Caco-2 (cell line): ENCODE data around the gene SVIP. TPM values are rescaled to one million over a fixed set of nuclear protein-coding genes. Genes with fewer than 3 reads are reported as not detected.

Experiments used
- BruUV-seq: library from RNA; stranded (reverse); fragments of 400-500 nt; replicated peaks from 2 replicates; lab custom pipeline; 2021; lab: Mats Ljungman, UMichigan
- CTCF ChIA-PET: fragments of 300-600 bp; sonication (Branson Sonifier 250); formaldehyde crosslinking; loops from one replicate; lab custom pipeline; 2022; ENCODE audit warnings: antibody characterized with exemption; lab: Charles Lee
- POLR2A ChIA-PET: fragments of 300-600 bp; sonication (Branson Sonifier 250); formaldehyde crosslinking; loops from one replicate; lab custom pipeline; 2022; ENCODE audit warnings: antibody characterized with exemption; lab: Charles Lee
- DNase-seq, 2 experiments: peaks; one replicate each; pipeline versions ENCODE4 v3.0.0 to v3.0.0-alpha.2; 2020 to 2022
- H3K27me3 ChIP-seq: replicated peaks from 2 replicates; pipeline ENCODE4 v1.6.0; 2011; ENCODE audit warnings: low read length; ENCODE audit not compliant: control insufficient read depth, insufficient read depth
- H3K36me3 ChIP-seq: 2 replicates; pipeline ENCODE4 v1.5.1; 2011; ENCODE audit warnings: low read length; ENCODE audit not compliant: control insufficient read depth, insufficient read depth
- H3K4me1 ChIP-seq: fragments of 250-450 bp; sonication (Bioruptor Pico); 2 replicates; pipeline ENCODE4 v1.5.1; 2020; ENCODE audit warnings: mild to moderate bottlenecking
- H3K4me3 ChIP-seq: 2 replicates; pipeline ENCODE4 v1.5.1; 2011; ENCODE audit warnings: low read depth, mild to moderate bottlenecking, control low read depth, low read length
- H3K9me3 ChIP-seq: fragments of 250-450 bp; sonication (Bioruptor Pico); 2 replicates; pipeline ENCODE4 v1.5.1; 2020; ENCODE audit warnings: mild to moderate bottlenecking, moderate library complexity
- H3K27ac Mint-ChIP-seq: one replicate; pipeline ENCODE4 v1.8.0; 2022; ENCODE audit warnings: mixed read lengths; ENCODE audit not compliant: unreplicated experiment
- H3K27me3 Mint-ChIP-seq: one replicate; pipeline ENCODE4 v1.8.0; 2022; ENCODE audit warnings: mixed read lengths; ENCODE audit not compliant: insufficient read depth, unreplicated experiment
- H3K36me3 Mint-ChIP-seq: one replicate; pipeline ENCODE4 v1.8.0; 2022; ENCODE audit warnings: mild to moderate bottlenecking, mixed read lengths; ENCODE audit not compliant: insufficient read depth, unreplicated experiment
- H3K4me1 Mint-ChIP-seq: one replicate; pipeline ENCODE4 v1.8.0; 2022; ENCODE audit warnings: low read depth, mixed read lengths; ENCODE audit not compliant: unreplicated experiment
- H3K4me3 Mint-ChIP-seq: one replicate; pipeline ENCODE4 v1.8.0; 2022; ENCODE audit warnings: mild to moderate bottlenecking, moderate library complexity, mixed read lengths; ENCODE audit not compliant: unreplicated experiment
- H3K9me3 Mint-ChIP-seq: one replicate; pipeline ENCODE4 v1.8.0; 2022; ENCODE audit warnings: mixed read lengths; ENCODE audit not compliant: unreplicated experiment
- CTCF ChIP-seq, 2 experiments: fragments of 200-600 bp in 1 of 2; IDR thresholded peaks; 1 replicate in 1 of 2; 2 replicates in 1 of 2; pipeline versions ENCODE4 v1.5.1 to v1.8.0; 2011 to 2022; ENCODE audit warnings: antibody characterized with exemption in 1 of 2, control low read depth in 1 of 2, inconsistent platforms in 1 of 2, low read depth in 1 of 2, low read length in 1 of 2, mild to moderate bottlenecking in 1 of 2, moderate library complexity in 1 of 2; ENCODE audit not compliant: insufficient read depth in 1 of 2, severe bottlenecking in 1 of 2, unreplicated experiment in 1 of 2
- intact Hi-C: fragments of 100-400 bp; cut with micrococcal nuclease; formaldehyde crosslinking; loops from one replicate; pipeline ENCODE4 v1.10.0; 2022; ENCODE audit not compliant: unreplicated experiment
- total RNA-seq: library from RNA; stranded (reverse); gene quantifications from 2 replicates; pipeline ENCODE4 v1.2.3, GENCODE V29; 2022

The SVIP gene
- total RNA-seq, 1 experiment from 2014 or later: 19.6 TPM

- Histone ChIP-seq H3K4me1 (no peaks in the 10 kb centered on the region), H3K4me3 (no peak overlapping the region), H3K36me3 (no peaks in the 10 kb centered on the region), H3K9me3 (no peaks in the 10 kb centered on the region), H3K27me3 (no peaks in the 10 kb centered on the region)
- Mint-ChIP-seq H3K27me3 (peaks cover 9% of the 10 kb centered on the region), H3K27ac (no peak overlapping the region), H3K9me3 (no peaks in the 10 kb centered on the region), H3K4me1 (no peaks in the 10 kb centered on the region), H3K4me3 (no peak overlapping the region), H3K36me3 (no peaks in the 10 kb centered on the region)
- no peak for DNase-seq
- BruUV-seq: no TSS peak
- ChIA-PET POLR2A (no interaction called here), CTCF (no interaction called here)
- no peak for TF ChIP-seq CTCF (IDR thresholded peaks at IDR 0.05; ENCODE audit: insufficient read depth in 1 of 2, low read depth in 1 of 2, low read length in 1 of 2, severe bottlenecking in 1 of 2, unreplicated experiment in 1 of 2)
- intact Hi-C loops: no loop called here
Measured at GRCh38 chr11:22775248-22775647, 54.4 kb downstream of the SVIP start.

GRCh38 chr11:22774716-22775115, 54.9 kb downstream of the SVIP start:
- Histone ChIP-seq H3K9me3 (no peaks in the 10 kb centered on the region), H3K4me3 (no peak overlapping the region), H3K27me3 (no peaks in the 10 kb centered on the region), H3K4me1 (no peaks in the 10 kb centered on the region), H3K36me3 (no peaks in the 10 kb centered on the region)
- intact Hi-C loops: no loop called here
- H3K36me3 Mint-ChIP-seq: no peaks in the 10 kb centered on the region
- no TSS peak for BruUV-seq
- POLR2A ChIA-PET: no interaction called here
- no peak overlapping the region for H3K27ac Mint-ChIP-seq
- DNase-seq: no peak
- no peaks in the 10 kb centered on the region for H3K4me1 Mint-ChIP-seq
- CTCF ChIA-PET: no interaction called here
- no peak for TF ChIP-seq CTCF (IDR thresholded peaks at IDR 0.05; ENCODE audit: insufficient read depth in 1 of 2, low read depth in 1 of 2, low read length in 1 of 2, severe bottlenecking in 1 of 2, unreplicated experiment in 1 of 2)
- peaks cover 9% of the 10 kb centered on the region for H3K27me3 Mint-ChIP-seq
- H3K4me3 Mint-ChIP-seq: no peak overlapping the region
- H3K9me3 Mint-ChIP-seq: no peaks in the 10 kb centered on the region

GRCh38 chr11:22769081-22769480, 60.5 kb downstream of the SVIP start:
- TF ChIP-seq CTCF (IDR thresholded peaks at IDR 0.05; ENCODE audit: insufficient read depth in 1 of 2, low read depth in 1 of 2, low read length in 1 of 2, severe bottlenecking in 1 of 2, unreplicated experiment in 1 of 2): no peak
- Mint-ChIP-seq H3K27ac (no peak overlapping the region), H3K4me1 (no peaks in the 10 kb centered on the region), H3K27me3 (peaks cover 4% of the 10 kb centered on the region), H3K9me3 (no peaks in the 10 kb centered on the region), H3K4me3 (no peak overlapping the region), H3K36me3 (no peaks in the 10 kb centered on the region)
- H3K36me3 ChIP-seq: no peaks in the 10 kb centered on the region
- DNase-seq: no peak
- ChIA-PET CTCF (no interaction called here), POLR2A (no interaction called here)
- H3K4me3 ChIP-seq: no peak overlapping the region
- no peaks in the 10 kb centered on the region for H3K4me1 ChIP-seq
- intact Hi-C loops: no loop called here
- BruUV-seq: no TSS peak
- no peaks in the 10 kb centered on the region for H3K27me3 ChIP-seq
- no peaks in the 10 kb centered on the region for H3K9me3 ChIP-seq

Other genes with a start within 250 kb of the SVIP start
- gene FANCF, start 204.0 kb downstream of the SVIP start, total RNA-seq: 13.8 and 15.4 TPM in 2 replicates
- 9.4 and 11.1 TPM in 2 replicates for gene GAS2, start 163.2 kb downstream of the SVIP start, total RNA-seq
- not detected in 2 replicates for gene CCDC179, start 30.7 kb upstream of the SVIP start, total RNA-seq